Stomach (tissue), 9 donors: ENCODE results near the gene CEBPE. TPM values are rescaled to one million over a fixed set of nuclear protein-coding genes. Genes with fewer than 3 reads are reported as not detected.

Source experiments
- DNase-seq, 2 donors: peaks; one replicate each; pipeline versions ENCODE4 v3.0.0 to v3.0.0-alpha.2; 2013 to 2019
- H3K27ac ChIP-seq, 5 donors: fragments of 200-600 bp in 4 of 5; sonication (generic) in 4 of 5; one replicate each; pipeline ENCODE4 v1.5.1; 2013 to 2019; ENCODE audit warnings: mild to moderate bottlenecking in 1 of 5, moderate library complexity in 1 of 5
- H3K27me3 ChIP-seq, 3 donors: fragments of 200-600 bp; sonication (generic); one replicate each; pipeline ENCODE4 v1.5.1; 2017 to 2019; ENCODE audit warnings: mixed run types in 1 of 3
- H3K36me3 ChIP-seq, 4 donors: fragments of 200-600 bp; sonication (generic); 1 replicate in 3 of 4; 2 replicates in 1 of 4; pipeline ENCODE4 v1.5.1; 2016 to 2019
- H3K4me1 ChIP-seq, 4 donors: fragments of 200-600 bp; sonication (generic); one replicate each; pipeline ENCODE4 v1.5.1; 2016 to 2019
- H3K4me3 ChIP-seq, 4 donors: fragments of 200-600 bp; sonication (generic) in 3 of 4; one replicate each; pipeline ENCODE4 v1.5.1; 2016 to 2019; ENCODE audit warnings: mild to moderate bottlenecking in 1 of 4
- H3K9me3 ChIP-seq, 4 donors: fragments of 200-600 bp; sonication (generic); one replicate each; pipeline ENCODE4 v1.5.1; 2016 to 2019
- CTCF ChIP-seq, 7 experiments: fragments of 450-650 bp in 4 of 7; fragments of 200-600 bp in 3 of 7; sonication (generic) in 3 of 7; IDR thresholded peaks; one replicate each; pipeline ENCODE4 v1.5.1; 2016 to 2019; ENCODE audit warnings: antibody characterized with exemption in 7 of 7, control low read depth in 2 of 7, mild to moderate bottlenecking in 1 of 7
- EP300 ChIP-seq: sonication (generic); formaldehyde crosslinking; IDR thresholded peaks from one replicate; pipeline ENCODE4 v1.6.1; 2017; ENCODE audit warnings: antibody characterized with exemption
- POLR2A ChIP-seq, 4 donors: fragments of 450-650 bp; IDR thresholded peaks; one replicate each; pipeline ENCODE4 v1.6.1; 2016; ENCODE audit warnings: antibody characterized with exemption in 4 of 4, control low read depth in 2 of 4, mild to moderate bottlenecking in 1 of 4, moderate library complexity in 1 of 4
- POLR2AphosphoS5 ChIP-seq, 3 donors: sonication (generic); formaldehyde crosslinking; IDR thresholded peaks; one replicate each; pipeline ENCODE4 v1.6.1; 2016; ENCODE audit warnings: antibody characterized with exemption in 3 of 3
- WGBS, 5 donors: extraction: QIAGEN DNeasy Blood & Tissue Kit in 3 of 5; methylation state at CpG; one replicate each; pipeline versions ENCODE4 v1.1.5 to v1.1.7; 2013 to 2018; 5-methylcytosine and 5-hydroxymethylcytosine counted together
- intact Hi-C: fragments of 100-400 bp; cut with DNase I; formaldehyde crosslinking; loops from one replicate; pipeline ENCODE4 v1.15.1; 2023; ENCODE audit warnings: low total_unique reads
- polyA plus RNA-seq, 3 donors: library from polyadenylated mRNA; stranded (reverse); fragments of 200-250 nt; gene quantifications; one replicate each; pipeline ENCODE4 v1.2.3, GENCODE V29; 2013
- total RNA-seq, 5 donors: library from RNA; depleted of rRNA; stranded (reverse); fragments of >200 nt; gene quantifications; one replicate each; pipeline versions ENCODE4 v1.1.0 to v1.2.3, GENCODE V29; 2014 to 2016
- donor health status: healthy with polysubstance abuse.
- donor health status: Bipolar disorder and iron deficiency.
- donor health status: healthy.

Gene CEBPE
- total and polyA plus RNA-seq, 8 donors, result 0.37 TPM; not detected in 7

- H3K9me3 ChIP-seq, result no peaks in the 10 kb centered on the region
- 29 to 62% (median 38%) methylated on average over 2 of the region's 2 CpGs for WGBS, 5 donors
- peaks cover 0 to 36% (median 25%) of the 10 kb centered on the region in 4 donors for H3K36me3 ChIP-seq
- intact Hi-C loops, result no loop called here
- peak; percentile 74 to 81 for DNase-seq
- H3K4me1 ChIP-seq, result peaks cover 18 to 78% (median 37%) of the 10 kb centered on the region in 4 donors
- H3K27ac ChIP-seq, result peak overlapping the region; percentile 67 to 78 (median 73)
- TF ChIP-seq POLR2A (IDR thresholded peaks at IDR 0.05) (no peak), POLR2AphosphoS5 (IDR thresholded peaks at IDR 0.05) (peak in 2 of 3 donors; percentile 53 to 81)
- H3K4me3 ChIP-seq, result no peak overlapping the region
- no peaks in the 10 kb centered on the region for H3K27me3 ChIP-seq
These were observed 45.2 kb upstream of the CEBPE start for GRCh38 chr14:23164250-23164649.

- H3K27ac ChIP-seq, result peak overlapping the region; percentile 67 to 78 (median 73)
- intact Hi-C loops, result no loop called here
- TF ChIP-seq CTCF (IDR thresholded peaks at IDR 0.05), result no peak
- no peak for TF ChIP-seq POLR2AphosphoS5 (IDR thresholded peaks at IDR 0.05)
- DNase-seq, result no peak
- H3K9me3 ChIP-seq, result no peaks in the 10 kb centered on the region
- no peaks in the 10 kb centered on the region for H3K27me3 ChIP-seq
- no peak overlapping the region for H3K4me3 ChIP-seq
- WGBS, 5 donors, result 69 to 84% (median 79%) methylated on average over 2 of the region's 2 CpGs
- peaks cover 0 to 41% (median 25%) of the 10 kb centered on the region in 4 donors for H3K36me3 ChIP-seq
- H3K4me1 ChIP-seq, result peaks cover 18 to 73% (median 35%) of the 10 kb centered on the region in 4 donors
These were observed 44.8 kb upstream of the CEBPE start for GRCh38 chr14:23163830-23164229.

GRCh38 chr14:23162800-23163199 is 43.7 kb upstream of the CEBPE start:
- H3K27ac ChIP-seq, result peak overlapping the region; percentile 13 to 74 (median 71)
- peaks cover 18 to 63% (median 30%) of the 10 kb centered on the region in 4 donors for H3K4me1 ChIP-seq
- H3K36me3 ChIP-seq, result peaks cover 0 to 49% (median 25%) of the 10 kb centered on the region in 4 donors
- intact Hi-C loops, result no loop called here
- TF ChIP-seq POLR2AphosphoS5 (IDR thresholded peaks at IDR 0.05), result no peak
- no peak for TF ChIP-seq CTCF (IDR thresholded peaks at IDR 0.05)
- no peak for TF ChIP-seq EP300
- TF ChIP-seq POLR2A (IDR thresholded peaks at IDR 0.05), result no peak
- H3K4me3 ChIP-seq, result no peak overlapping the region
- WGBS, 5 donors, result 81 to 92% (median 83%) methylated on average over 4 of the region's 4 CpGs
- DNase-seq, result no peak
- H3K27me3 ChIP-seq, result no peaks in the 10 kb centered on the region
- H3K9me3 ChIP-seq, result no peaks in the 10 kb centered on the region

- Histone ChIP-seq H3K4me1 (peaks cover 18 to 56% (median 26%) of the 10 kb centered on the region in 4 donors), H3K36me3 (peaks cover 0 to 49% (median 23%) of the 10 kb centered on the region in 4 donors), H3K4me3 (no peak overlapping the region), H3K27ac (peak overlapping the region; percentile 29 to 83 (median 73)), H3K9me3 (no peaks in the 10 kb centered on the region), H3K27me3 (no peaks in the 10 kb centered on the region)
- peak in 1 of 2 donors; percentile 62 for DNase-seq
- intact Hi-C loops, result no loop called here
- no peak for TF ChIP-seq POLR2AphosphoS5 (IDR thresholded peaks at IDR 0.05)
- TF ChIP-seq POLR2A (IDR thresholded peaks at IDR 0.05), result no peak
- TF ChIP-seq EP300, result no peak
- TF ChIP-seq CTCF (IDR thresholded peaks at IDR 0.05), result no peak
- 46 to 61% (median 52%) methylated on average over 5 of the region's 5 CpGs for WGBS, 5 donors
These were observed 43.0 kb upstream of the CEBPE start for GRCh38 chr14:23162005-23162404.

GRCh38 chr14:23160924-23161522 is 42.0 kb upstream of the CEBPE start:
- DNase-seq, result peak; percentile 59 to 91
- intact Hi-C loops, result no loop called here
- Histone ChIP-seq H3K9me3 (no peaks in the 10 kb centered on the region), H3K4me1 (peaks cover 19 to 63% (median 28%) of the 10 kb centered on the region in 4 donors), H3K36me3 (peaks cover 0 to 49% (median 17%) of the 10 kb centered on the region in 4 donors), H3K4me3 (no peak overlapping the region), H3K27ac (peak overlapping the region; percentile 67 to 83 (median 75)), H3K27me3 (no peaks in the 10 kb centered on the region)
- WGBS, 5 donors, result 33 to 45% (median 40%) methylated on average over 11 of the region's 11 CpGs
- TF ChIP-seq POLR2A (IDR thresholded peaks at IDR 0.05), result no peak
- peak in 1 of 3 donors; percentile 36 for TF ChIP-seq POLR2AphosphoS5 (IDR thresholded peaks at IDR 0.05)
